Erythroblast (primary cell): Measurements from ENCODE around the gene GALNT10.

Experiments used
- GATA1 ChIP-seq: IDR thresholded peaks from 2 replicates; pipeline ENCODE4 v1.6.1; 2011; ENCODE audit warnings: low read depth, mild to moderate bottlenecking, control low read depth, low read length, moderate library complexity
- POLR2A ChIP-seq: IDR thresholded peaks from 2 replicates; pipeline ENCODE4 v1.6.1; 2011; ENCODE audit warnings: mild to moderate bottlenecking, low read length

DNA sequence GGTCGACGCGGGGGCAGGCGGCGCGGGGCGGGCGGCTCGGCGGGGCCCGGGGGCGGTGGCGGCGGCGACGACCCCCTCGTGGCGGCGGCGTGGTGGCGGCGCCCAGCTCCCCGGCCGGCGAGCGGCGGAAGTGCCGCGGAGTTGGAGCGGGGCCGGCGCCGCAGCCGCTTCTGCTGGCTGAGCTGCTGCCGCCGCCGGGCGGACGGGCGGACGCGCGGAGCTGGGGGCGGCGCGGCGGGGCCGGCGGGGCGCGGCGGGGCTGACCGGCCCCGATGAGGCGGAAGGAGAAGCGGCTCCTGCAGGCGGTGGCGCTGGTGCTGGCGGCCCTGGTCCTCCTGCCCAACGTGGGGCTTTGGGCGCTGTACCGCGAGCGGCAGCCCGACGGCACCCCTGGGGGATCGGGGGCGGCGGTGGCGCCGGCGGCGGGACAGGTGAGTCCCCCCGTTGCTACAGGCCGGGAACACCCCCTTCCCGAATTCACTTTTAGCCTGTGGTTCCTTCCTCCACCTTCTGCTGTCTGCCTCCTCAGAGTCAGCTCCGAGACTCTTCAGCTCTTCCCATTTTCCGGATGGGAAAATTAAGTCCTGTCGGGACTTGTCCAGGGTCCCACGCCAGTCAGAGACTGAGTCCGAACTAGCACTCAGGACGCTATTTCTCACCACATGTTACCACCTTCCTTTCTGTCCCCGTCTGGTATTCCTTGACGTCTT is at the start of gene GALNT10:
- TF ChIP-seq POLR2A (peak; percentile 20), GATA1 (no peak)
